Esophagus muscularis mucosa (tissue), 3 donors: Measurements from ENCODE around the gene PDIA2.

Experiments used
- EP300 ChIP-seq: sonication (generic); formaldehyde crosslinking; IDR thresholded peaks from one replicate; pipeline ENCODE4 v1.6.1; 2017; ENCODE audit warnings: antibody characterized with exemption
- TF ChIP-seq, protein P1 (sequence below), 3 experiments: fragments of 200-600 bp in 2 of 3; fragments of 450-650 bp in 1 of 3; sonication (generic) in 2 of 3; IDR thresholded peaks; one replicate each; pipeline ENCODE4 v1.5.1; 2017 to 2019; ENCODE audit warnings: antibody characterized with exemption in 3 of 3, mild to moderate bottlenecking in 2 of 3, moderate library complexity in 1 of 3

DNA sequence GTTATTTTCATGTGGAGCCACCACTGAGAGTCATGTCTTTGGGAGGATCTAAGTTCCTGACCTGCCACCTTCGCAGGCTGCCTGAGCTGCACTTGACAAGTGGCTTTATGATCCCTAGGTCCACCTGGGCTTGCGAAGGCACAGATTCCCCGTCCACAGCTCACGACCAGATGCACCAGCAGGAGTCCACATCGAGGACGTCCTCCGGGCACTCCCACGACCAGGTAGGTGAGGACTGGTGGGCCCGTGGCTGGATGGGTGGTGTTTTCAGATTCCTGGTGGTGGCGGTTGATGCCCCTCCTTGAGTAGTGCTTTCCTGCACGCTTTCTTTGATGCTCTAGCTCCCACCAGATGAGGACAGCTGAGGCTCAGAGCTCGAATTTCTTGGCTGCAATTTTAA is 33.5 kb upstream of the PDIA2 start:
- TF ChIP-seq, protein P1, sequence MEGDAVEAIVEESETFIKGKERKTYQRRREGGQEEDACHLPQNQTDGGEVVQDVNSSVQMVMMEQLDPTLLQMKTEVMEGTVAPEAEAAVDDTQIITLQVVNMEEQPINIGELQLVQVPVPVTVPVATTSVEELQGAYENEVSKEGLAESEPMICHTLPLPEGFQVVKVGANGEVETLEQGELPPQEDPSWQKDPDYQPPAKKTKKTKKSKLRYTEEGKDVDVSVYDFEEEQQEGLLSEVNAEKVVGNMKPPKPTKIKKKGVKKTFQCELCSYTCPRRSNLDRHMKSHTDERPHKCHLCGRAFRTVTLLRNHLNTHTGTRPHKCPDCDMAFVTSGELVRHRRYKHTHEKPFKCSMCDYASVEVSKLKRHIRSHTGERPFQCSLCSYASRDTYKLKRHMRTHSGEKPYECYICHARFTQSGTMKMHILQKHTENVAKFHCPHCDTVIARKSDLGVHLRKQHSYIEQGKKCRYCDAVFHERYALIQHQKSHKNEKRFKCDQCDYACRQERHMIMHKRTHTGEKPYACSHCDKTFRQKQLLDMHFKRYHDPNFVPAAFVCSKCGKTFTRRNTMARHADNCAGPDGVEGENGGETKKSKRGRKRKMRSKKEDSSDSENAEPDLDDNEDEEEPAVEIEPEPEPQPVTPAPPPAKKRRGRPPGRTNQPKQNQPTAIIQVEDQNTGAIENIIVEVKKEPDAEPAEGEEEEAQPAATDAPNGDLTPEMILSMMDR (IDR thresholded peaks at IDR 0.05), result no peak
- no peak for TF ChIP-seq EP300
